AG09309 (cell line): ENCODE measurements around the gene CSNK1D.

Source experiments
- DNase-seq: peaks from one replicate; pipeline ENCODE4 v3.0.0-alpha.2; 2010; ENCODE audit warnings: low read depth
- H3K4me3 ChIP-seq: 2 replicates; pipeline ENCODE4 v1.5.1; 2011; ENCODE audit warnings: mild to moderate bottlenecking, low read depth, low read length, moderate library complexity; ENCODE audit not compliant: control insufficient read depth
- CTCF ChIP-seq: IDR thresholded peaks from 2 replicates; pipeline ENCODE4 v1.5.1; 2011; ENCODE audit warnings: mild to moderate bottlenecking, low read depth, low read length, inconsistent platforms; ENCODE audit not compliant: insufficient read depth, control insufficient read depth; ENCODE audit errors: missing control alignments

CSNK1D gene

GRCh38 chr17:82309656-82310570, 36.4 kb upstream of the CSNK1D start:
- TF ChIP-seq CTCF, result no peak
- no peak for DNase-seq
- H3K4me3 ChIP-seq, result no peak overlapping the region

GRCh38 chr17:82305727-82306300, 32.3 kb upstream of the CSNK1D start:
- no peak for TF ChIP-seq CTCF
- DNase-seq, result no peak
- no peak overlapping the region for H3K4me3 ChIP-seq

- DNase-seq, result no peak
- H3K4me3 ChIP-seq, result no peak overlapping the region
- TF ChIP-seq CTCF, result no peak
Measured at GRCh38 chr17:82304826-82305726, 31.6 kb upstream of the CSNK1D start.

- no peak for TF ChIP-seq CTCF
- no peak overlapping the region for H3K4me3 ChIP-seq
- no peak for DNase-seq
Measured at GRCh38 chr17:82303944-82304808, 30.7 kb upstream of the CSNK1D start.

GRCh38 chr17:82302991-82303943, 29.8 kb upstream of the CSNK1D start:
- no peak overlapping the region for H3K4me3 ChIP-seq
- TF ChIP-seq CTCF, result no peak
- DNase-seq, result no peak
